GM18498 (cell line): ENCODE measurements around the gene RNGTT.
A peak's percentile ranks its signal among the peaks of the same experiment; 100 is the strongest.

ENCODE experiments used
- ATAC-seq: cut with Tn5 transposase; IDR thresholded peaks from one replicate; pipeline ENCODE4 v1.9.1; 2021; ENCODE audit warnings: mild to moderate bottlenecking, moderate library complexity; ENCODE audit not compliant: unreplicated experiment

RNGTT gene

GRCh38 chr6:88619951-88620350 is 343.5 kb downstream of the RNGTT start:
- ATAC-seq: no peak

GRCh38 chr6:88616380-88616779 is 347.0 kb downstream of the RNGTT start:
- peak; percentile 69 for ATAC-seq

DNA sequence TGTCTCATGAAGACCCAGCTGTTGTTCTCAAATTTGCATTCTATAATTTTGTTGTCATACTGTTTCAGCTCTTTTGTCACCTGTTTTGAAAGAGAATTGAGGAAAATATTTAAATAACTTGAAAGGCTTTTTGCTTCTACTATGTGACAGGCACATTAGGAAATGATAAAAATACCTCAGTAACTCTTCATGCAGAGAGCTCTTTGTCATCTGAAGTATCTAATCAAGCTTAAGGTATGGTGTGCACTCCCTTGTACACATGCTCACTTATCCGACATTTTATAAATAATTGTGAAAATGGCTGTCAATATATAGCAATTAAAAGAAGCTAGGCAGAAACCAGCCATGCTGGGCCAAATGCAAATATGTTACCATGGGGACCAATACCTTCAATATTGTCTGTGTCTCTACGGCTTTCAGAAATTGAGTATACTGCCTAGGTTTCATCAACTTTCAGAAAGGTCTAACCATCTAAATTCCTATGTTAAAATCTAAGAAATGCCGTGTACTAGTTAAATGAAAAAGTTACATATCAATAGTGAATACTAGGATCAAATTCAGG is 349.0 kb downstream of the RNGTT start:
- no peak for ATAC-seq

GRCh38 chr6:88612631-88613030 is 350.8 kb downstream of the RNGTT start:
- ATAC-seq: no peak

DNA sequence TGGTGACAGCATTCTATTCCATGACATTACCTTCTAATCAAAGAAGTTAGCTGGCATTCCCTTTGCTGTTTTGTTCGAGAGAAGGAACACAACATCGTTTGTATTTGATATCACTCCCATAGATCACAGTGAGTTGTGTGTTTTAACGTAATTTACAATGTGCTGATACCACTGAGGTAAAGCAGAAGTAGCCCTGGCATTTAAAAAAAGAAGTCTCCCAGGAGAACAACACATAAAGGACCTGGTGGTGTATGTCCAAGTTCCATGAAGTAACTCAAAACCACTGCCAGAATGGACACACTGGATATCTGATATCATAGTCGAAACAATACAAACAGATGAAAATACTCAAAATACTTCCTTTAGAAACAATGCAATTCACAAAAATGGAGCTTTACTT is 351.7 kb downstream of the RNGTT start:
- no peak for ATAC-seq

DNA sequence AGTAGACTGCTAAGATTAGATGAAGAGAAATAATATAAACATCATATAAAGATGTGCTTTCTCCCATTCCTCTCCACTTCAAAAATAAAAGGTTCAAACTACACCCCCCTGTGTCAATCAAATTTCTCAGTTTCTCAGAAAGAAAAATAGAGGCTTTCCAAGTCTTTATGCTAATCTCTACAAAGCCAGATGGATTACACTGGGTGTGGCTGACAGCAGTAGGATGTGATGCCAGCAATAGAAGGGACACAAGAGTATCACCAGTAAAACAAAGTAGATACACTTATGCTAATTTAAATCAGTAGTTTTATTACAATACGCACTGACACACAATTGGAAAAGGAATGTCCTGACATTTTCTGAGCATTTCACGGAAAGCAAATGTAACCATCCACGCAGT is 353.4 kb downstream of the RNGTT start:
- ATAC-seq: no peak

DNA sequence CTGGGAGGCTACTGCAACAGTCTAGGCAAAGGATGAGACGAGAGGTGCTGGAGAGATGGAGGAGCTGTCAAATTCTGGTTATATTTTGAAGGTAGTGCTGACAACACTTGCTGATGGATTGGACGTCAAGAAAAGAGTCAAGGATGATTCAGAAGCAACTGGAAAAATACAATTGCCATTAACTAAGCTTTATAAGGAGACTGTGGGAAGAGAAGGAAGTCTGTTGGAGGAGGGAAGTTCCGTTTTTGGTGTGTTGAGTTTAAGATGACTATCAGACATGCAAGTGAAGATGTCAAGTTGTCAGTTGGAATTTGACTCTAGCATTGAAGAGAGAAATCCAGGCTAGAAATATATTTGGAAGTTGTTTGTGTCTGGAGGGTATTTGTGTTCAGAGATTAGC is 358.1 kb downstream of the RNGTT start:
- ATAC-seq: no peak

DNA sequence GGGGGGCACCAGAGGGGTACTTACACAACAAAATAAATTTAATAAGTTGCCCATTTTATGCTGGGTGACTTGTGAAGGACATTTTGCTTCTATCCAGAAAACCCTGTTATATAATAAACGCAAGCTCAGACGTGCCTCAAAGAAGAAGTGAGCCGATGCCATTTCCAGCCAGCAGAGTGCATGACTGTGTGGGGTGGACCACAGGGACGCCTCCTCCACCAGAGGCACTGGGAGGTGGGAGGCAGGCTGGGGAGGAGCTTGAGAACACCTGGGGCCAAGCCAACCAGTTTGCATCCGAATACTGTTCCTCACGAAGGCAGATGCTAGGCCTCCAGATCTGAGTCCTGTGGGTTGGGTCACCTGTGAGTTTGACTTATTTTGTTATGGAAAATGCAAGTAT is 363.8 kb downstream of the RNGTT start:
- no peak for ATAC-seq

DNA sequence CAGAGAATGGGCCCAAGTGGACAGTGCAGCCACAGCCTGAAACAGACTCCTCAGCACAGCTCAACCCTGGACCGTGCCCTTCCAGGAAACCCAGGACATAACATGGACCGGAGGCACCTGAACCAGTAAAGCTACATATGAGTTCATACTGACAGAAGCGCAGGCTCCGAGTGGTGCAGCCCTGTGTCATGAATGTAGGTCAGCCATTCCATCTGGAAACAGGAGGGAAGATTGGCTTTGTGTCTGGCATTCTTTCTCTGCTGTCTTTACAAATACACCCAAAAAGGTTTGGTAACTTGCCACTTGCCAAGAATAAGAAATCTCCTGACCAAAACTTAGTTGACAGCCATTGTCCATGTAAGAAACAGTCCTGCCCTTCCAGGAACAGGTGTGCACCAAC is 366.6 kb downstream of the RNGTT start:
- no peak for ATAC-seq

- ATAC-seq: no peak
Measured at GRCh38 chr6:88588938-88589337, 374.5 kb downstream of the RNGTT start.

DNA sequence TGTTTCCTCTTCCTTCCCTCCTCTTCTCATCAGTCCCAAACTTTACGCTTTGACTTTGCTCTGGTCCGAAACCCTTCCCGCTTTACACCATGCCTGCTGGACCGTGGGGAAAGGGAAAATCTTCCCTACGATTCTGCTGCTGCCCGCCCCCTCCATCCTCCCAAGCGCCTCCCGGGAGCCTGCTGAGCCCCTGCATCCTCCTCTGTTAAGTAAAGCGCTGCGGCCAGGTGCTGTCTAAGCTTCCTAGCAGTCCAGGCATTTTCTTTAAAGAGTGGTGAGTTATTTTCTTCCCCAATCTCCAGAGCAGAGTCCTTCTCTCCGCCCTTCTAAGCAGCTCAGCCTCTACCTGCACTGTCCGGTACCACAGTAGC is 376.3 kb downstream of the RNGTT start:
- no peak for ATAC-seq

GRCh38 chr6:88586371-88587149 is 376.9 kb downstream of the RNGTT start:
- no peak for ATAC-seq

DNA sequence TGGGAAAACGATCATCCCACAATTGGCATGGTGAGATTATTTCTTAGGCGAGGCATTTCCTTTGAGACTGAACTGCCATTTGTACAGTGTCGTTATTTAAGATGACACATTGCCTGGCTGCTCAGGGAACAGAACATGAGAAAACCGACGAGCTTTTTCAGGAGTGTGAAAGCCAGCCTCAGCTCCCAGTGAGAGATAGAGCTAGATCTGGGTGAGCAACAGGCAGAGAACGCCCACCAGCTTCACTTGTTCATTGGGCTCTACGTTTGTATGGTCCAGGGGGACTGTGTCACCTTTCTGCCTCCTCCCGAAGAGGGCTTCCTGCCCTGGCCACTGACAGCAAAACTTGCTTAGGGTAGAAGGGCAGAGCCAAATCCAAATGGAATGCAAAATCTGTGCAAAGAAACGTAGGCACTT is 378.1 kb downstream of the RNGTT start:
- no peak for ATAC-seq

- no peak for ATAC-seq
Measured at GRCh38 chr6:88584581-88585275, 378.7 kb downstream of the RNGTT start.

DNA sequence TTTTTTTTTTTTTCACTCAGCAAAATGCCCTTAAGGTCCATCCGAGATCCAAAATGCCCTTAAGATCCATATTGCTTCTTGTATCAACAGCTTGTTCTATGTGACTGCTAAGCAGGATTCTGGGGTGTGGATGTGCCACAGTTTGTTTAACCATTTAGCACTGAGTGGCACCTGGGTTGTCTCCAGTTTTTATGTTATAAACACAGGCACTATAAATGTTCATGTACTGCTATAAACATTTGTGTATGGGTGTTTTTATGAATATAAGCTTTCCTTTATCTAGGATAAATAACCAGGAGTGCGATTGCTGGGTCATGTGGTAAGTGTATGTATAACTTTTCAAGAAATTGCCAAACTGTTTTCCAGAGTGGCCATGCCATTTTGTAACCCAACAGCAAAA is 386.0 kb downstream of the RNGTT start:
- no peak for ATAC-seq

DNA sequence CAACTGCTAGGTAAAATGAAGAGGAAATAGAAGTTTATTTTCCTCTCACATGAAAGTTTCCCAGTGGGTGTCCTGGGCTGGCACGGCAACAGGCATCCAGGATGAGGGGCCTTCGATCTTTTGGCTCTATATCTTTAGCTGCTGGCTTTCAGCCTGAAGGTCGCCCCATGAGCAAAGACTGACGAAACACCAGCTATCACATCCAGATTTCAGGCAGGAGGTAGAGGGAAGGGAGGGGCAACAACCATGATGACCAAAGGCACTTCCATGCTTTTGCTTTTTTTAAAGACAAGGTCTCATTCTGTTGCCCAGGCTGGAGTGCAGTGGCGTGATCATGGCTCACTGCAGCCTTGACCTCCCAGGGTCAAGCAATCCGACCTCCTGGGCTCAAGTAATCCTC is 387.9 kb downstream of the RNGTT start:
- no peak for ATAC-seq

GRCh38 chr6:88574651-88575050 is 388.8 kb downstream of the RNGTT start:
- no peak for ATAC-seq

- no peak for ATAC-seq
Measured at GRCh38 chr6:88574031-88574430, 389.4 kb downstream of the RNGTT start.

DNA sequence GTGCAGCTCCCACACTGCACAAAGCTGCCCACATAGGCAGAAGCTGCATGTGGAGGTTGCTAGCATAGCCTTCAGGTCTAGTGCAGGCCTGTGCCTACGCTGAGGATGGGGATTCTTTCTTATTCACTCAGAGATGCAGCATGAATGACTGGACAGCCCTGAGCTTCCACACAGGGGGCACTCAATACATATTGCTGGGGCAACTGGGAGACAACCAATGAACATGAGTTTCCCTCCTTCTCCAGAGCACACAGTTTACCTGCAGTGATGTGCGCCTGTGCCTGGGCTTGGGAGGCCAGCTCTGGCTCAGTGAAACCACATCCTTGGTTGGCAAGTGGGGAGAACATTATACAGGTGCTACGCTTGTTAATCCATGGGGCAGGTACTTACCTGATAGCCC is 389.9 kb downstream of the RNGTT start:
- ATAC-seq: no peak

DNA sequence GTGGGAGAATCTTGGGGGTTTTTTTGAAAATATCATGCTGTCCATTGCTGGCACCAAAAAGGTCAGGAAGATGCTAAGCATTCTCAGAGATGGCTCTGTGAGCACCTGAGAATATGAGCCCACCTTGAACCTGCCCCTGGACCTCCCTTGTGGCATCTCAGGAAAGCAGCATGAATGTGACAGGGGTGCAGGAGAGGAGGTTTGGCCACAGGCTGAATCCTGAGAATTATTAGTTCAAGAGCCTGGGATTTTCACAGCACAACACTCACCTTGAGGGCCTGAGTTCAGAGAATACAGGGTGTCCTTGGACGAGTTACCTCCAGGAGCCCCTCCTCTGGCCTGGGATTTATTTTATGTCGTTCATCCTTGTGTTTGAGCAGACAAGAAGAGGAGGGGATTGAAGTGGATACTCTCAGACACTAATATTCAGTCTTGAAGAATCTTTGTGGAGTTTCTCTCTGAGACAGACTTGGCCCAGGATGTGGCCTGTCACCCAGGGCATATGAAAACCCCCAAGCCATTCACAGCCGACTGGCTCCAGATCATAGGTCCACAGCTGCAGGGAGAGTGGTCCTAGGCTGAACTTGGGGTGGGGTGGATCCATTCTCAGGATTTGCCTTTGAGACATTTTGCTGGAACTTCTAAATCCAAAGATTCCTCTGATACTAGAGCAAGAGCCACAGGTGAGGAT is 390.8 kb downstream of the RNGTT start:
- ATAC-seq: no peak

- ATAC-seq: no peak
Measured at GRCh38 chr6:88569959-88570358, 393.5 kb downstream of the RNGTT start.

DNA sequence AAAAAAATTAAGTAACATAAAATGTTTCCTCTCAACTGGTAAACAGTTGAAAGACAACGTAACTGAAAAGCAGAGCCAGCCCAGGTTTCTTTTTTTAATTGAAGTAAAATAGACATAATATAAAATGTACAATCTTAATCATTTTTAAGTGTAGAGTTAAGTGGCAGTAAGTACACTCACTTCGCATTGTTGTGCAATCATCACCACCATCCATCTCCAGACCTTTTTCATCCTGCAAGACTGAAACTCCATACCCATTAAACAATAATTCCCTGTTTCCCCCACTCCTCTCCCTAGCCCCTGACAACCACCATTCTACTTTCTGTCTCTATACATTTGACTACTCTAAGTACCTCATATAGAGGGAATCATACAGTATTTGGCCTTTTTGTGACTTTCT is 395.7 kb downstream of the RNGTT start:
- no peak for ATAC-seq
